ENCODE data around the gene HSD17B8.

HSD17B8 gene

DNA sequence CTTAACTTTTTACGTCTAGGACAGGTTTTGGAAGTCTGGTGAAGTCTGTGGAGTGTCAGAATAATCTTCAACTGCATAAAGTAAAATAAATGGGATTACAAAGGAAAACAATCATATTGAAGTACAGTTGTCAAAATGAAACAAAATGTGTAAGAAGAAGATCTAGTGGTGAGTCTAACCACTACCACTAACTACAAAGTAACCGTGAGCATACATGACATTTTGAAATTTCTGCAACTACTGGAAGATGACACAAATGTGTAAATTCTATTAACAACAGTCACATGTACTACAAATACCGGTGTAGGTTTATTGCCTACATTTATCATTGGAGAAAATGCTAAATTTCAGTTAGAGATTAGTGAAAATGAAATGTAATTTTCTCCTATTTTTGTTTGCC lies 37.5 kb downstream of the HSD17B8 start:
- DNase-seq (ENCODE audit: low spot score), result no peak

DNA sequence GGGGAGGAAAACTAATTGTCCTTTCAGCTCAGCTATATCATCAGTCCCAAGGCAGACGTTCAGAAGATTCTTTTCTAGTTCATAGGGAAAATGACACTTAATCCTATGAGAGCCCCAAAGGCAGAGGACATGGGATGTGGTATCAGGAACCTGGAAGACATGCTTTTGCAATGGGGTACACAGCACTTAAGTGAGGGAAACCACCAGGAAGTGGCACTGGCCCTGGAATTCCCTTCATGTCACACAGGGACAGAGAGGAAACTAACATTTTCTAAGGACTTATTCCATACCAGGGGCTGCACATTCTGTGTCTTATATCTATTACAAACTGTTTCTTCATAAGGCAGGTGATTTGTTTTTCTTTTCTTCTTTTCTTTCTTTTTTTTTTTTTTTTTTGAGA lies 39.0 kb downstream of the HSD17B8 start:
- no peak for DNase-seq (ENCODE audit: low spot score)

DNA sequence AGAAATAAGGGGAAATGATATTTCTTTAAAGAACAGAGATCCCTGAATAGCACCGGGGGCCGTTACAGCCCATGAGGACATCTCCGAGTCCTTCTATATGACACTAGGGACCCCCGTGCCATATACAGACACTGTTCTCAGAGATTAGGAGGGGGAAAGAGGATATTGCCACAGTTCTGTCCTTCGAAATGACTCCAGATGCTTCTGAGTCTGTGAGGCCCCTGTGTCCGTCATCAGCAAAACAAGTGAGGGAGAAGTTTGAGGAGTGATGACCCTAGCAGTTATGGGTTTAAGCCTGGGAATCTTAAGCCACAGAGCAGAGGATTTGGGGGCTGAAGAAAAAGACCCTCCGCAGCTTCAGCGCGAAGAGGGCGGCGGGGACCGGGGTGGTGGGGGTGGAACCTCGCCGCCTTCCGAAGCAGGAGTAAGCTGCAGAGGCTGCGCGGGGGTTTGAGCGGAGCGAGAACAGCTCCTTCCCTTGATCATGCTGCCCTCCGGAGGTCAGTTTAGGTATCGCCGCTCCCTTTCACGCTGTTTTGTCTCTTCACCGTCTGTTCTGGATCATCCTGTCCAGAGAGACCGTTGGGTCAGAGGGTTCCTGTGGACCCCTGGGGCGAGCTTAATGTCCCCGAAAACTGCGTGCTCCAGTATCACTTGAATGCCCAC lies 43.7 kb downstream of the HSD17B8 start:
- peak; percentile 92 for DNase-seq (ENCODE audit: low spot score)

DNA sequence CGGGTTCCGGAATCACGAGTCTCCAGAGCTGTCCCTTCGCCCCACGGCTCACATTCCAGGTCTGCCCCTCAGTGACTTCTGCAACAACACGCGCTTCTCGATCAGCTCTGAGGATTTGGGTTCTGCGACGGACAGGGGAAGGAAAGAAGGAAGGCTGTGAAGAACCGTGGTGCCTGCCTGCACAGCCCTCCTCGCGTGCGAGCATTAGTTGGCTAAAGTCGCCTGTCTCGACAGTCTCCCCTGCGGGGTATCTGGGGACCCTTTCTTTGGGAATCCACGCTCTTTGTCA lies 44.1 kb downstream of the HSD17B8 start:
- DNase-seq (ENCODE audit: low spot score), result no peak

DNA sequence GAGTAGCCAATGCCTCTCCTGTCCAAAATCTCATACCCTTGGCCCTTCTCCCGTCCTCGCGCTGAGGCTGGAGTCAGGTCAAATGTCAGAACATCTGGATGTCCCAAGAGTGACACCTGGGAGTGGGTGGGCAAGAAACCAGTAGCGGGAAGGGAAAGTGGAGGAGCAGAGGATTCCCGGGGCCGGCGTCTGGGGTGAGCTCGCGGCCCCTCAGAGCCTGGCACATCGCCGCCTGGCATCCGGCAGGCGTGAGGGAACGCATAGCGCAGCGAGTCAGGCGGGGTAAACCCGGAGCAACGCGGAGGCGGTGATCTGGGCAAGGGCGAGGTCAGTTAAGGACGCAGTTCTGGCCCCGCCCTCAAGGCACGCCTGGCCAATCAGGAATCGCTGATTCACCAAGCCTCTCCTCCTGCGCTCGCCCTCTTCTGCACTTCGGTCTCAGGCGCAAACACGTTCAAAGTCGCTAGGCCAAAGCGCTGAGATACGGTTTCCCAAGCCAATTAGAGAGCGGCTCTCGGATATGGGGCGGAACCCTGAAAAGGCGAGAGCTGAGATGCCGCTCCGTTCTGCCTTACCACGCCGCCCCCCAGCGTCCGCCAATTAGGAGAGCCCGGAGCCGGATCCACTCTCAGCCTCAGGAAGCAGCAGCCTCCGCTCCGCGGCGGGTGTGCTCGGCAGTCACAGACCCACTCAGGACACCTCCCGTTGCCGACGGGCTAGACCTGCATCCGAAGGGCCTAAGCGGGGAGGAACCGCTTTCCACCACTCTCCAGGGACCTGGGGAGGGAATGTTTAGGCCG lies 44.7 kb downstream of the HSD17B8 start:
- DNase-seq (ENCODE audit: low spot score), result peak; percentile 93

DNA sequence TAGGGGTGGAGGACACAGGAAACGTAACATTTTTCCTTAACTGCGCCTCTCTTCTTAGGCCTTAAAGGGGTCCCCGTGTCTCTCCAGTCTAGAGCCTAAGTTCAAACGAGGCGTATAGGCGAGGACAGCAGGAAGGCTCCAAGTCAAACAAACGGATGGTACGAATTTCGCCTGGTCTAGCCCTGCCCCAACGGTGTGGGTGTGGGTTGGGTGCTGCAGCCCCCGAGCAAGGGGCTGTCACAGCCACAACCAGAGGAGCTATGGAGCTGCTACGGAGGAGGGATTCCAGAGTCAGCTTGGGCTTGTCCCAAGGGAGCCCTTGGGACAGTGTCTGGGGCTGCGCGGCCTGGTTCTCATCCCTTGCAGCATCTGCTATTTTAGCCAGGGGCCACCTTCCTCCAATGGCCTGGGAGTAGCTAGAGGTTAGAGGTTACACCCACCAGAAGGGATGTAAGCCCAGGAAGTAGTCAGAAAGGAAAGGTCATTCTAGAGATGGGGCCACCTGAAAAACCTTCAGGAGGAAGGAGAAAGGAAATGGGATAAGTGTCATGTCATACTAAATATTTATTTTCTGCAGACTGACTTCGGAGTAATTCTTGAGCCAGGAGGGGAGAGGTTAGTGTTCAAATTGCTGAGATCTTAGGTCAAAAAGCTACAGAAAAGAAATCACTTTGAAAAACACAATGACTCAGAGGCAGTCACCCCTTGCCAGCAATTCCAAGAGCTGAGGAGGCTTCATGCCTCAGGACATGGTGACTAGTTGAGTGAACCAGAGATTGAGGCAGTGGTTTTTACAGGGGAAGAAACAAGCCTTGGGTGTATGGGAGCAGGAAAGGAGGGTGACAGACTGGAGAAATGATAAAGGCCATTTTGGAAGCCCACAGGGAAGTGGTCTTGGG lies 45.5 kb downstream of the HSD17B8 start:
- DNase-seq (ENCODE audit: low spot score), result peak; percentile 5

DNA sequence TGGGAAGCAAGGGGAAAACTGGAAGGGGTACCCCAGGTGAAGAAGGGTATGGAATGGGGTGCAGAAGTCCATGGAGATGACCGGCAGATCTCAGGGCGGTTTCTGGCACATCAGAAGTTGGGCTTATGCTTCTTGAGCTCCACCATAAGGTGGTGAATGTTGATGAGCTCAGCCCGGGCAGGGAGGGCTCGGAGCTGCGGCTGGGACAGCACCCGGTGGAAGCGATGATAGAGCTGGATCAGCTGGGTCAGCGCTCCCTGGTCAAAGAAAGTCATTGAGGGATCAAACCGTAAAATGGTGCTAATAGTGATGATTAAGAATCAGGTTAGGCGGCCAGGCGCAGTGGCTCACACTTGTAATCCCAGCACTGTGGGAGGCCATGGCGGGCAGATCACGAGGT lies 46.3 kb downstream of the HSD17B8 start:
- peak; percentile 61 for DNase-seq (ENCODE audit: low spot score)

DNA sequence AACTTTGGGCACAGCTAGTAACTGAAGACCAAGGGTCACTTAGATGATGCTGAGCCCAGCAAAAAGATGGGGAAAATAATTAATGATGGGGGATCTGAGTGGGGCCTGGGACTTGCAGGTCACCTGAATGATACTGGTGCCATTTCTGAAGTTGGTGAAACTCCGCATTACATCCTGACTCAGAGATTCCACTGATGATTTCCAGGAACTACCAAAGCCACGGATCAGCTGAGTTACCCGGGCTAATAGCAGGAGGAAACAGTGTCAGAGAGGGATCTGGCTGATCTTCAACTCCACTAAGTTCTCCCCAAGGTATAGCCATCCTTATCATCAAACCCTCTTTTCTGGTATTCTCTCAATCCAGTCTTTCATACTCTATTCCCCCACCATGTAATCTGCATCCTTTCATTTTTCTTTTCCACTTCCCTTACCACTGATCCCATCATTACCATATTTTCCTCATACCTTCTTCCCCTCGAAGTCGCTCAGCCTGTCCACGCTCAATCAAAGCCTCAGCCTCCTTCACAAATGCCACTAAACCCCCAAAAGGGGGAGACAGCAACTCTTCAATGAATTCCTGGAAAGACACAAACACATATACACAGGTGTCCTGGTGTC lies 47.0 kb downstream of the HSD17B8 start:
- peak; percentile 22 for DNase-seq (ENCODE audit: low spot score)

DNA sequence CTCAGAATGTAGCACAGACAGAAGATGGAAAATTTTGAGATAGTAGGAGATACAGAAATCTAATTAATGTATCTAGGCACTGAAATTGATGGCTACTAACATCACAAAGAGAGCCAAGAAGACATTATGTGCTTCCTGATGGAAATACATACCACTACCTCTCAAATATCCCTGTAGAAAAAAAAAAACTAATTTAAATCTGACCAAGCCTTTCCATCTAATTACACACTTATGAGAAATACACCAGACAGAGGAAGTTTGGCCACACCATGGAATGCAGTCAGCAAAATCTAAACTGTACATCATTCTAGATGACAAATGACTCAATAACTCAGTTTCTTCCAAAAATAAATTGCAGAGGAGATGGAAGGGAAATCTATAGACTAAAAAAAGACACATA lies 48.3 kb downstream of the HSD17B8 start:
- no peak for DNase-seq (ENCODE audit: low spot score)

DNA sequence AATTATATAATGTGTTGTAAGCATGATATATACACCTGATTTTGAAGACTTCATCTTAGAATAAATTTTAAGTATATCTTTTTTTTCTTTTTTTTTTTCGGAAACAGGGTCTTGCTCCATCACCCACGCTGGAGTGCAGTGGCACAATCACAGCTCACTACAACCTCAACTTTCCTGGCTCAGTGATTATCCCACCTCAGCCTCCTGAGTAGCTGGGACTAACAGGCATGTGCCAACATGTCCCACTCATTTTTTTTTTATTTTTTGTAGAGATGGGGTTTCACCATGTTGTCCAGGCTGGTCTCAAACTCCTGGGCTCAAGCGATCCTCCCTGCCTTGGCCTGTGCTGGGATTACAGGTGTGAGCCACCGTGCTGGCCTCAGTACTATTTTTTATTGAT lies 50.1 kb downstream of the HSD17B8 start:
- DNase-seq (ENCODE audit: low spot score), result no peak
